DMS 273 (cell line): ENCODE data around the gene ZNF296.
A peak's percentile ranks its signal among the peaks of the same experiment; 100 is the strongest.

Experiments
- DNase-seq: peaks from one replicate; lab custom pipeline; 2025; ENCODE audit not compliant: unreplicated experiment; lab: John Stamatoyannopoulos, UW

The ZNF296 gene

GRCh38 chr19:45103508-45104319, 27.4 kb upstream of the ZNF296 start:
- peak; percentile 48 for DNase-seq

DNA sequence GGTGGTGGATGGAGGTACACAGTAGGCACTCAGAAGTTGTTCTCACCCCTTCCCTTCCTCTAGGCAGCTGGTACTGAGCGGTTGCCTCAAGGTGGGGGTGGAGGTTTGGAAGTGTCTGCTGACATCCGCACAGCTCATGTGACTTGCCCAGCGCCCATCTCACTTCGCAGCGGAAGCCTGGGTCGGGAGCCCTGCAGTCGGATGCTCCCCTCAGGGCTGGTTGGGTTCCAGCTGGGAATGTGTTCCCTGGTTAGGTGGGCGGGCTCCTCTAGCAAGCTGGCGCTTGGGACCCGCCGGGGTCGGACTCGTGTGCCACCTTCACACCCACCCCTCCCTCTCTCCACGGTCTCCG, 26.9 kb upstream of the ZNF296 start:
- no peak for DNase-seq

- DNase-seq, result no peak
Observed at GRCh38 chr19:45102481-45102880, 26.2 kb upstream of the ZNF296 start.

- DNase-seq, result no peak
Observed at GRCh38 chr19:45101806-45102205, 25.5 kb upstream of the ZNF296 start.

- no peak for DNase-seq
Observed at GRCh38 chr19:45100846-45101252, 24.6 kb upstream of the ZNF296 start.

DNA sequence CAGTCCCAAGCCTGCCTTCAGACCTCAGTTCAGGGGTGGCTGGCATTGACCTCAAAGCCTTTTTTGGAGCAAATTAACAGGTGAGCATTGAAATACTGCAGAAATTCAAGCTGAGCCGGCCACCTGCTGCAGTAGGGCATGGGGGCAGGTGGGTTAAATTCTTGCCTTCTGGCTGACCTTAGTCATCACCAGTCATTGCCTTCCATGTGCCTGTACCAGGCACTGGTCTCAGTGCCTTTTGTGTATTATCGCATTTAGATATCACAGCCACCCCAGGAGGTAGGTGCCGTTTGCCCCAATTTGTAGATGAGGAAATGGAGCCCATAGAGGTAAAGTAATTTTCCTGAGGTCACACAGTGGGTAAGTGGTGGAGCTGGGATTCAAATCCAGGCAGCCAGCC, 23.9 kb upstream of the ZNF296 start:
- DNase-seq, result no peak

DNA sequence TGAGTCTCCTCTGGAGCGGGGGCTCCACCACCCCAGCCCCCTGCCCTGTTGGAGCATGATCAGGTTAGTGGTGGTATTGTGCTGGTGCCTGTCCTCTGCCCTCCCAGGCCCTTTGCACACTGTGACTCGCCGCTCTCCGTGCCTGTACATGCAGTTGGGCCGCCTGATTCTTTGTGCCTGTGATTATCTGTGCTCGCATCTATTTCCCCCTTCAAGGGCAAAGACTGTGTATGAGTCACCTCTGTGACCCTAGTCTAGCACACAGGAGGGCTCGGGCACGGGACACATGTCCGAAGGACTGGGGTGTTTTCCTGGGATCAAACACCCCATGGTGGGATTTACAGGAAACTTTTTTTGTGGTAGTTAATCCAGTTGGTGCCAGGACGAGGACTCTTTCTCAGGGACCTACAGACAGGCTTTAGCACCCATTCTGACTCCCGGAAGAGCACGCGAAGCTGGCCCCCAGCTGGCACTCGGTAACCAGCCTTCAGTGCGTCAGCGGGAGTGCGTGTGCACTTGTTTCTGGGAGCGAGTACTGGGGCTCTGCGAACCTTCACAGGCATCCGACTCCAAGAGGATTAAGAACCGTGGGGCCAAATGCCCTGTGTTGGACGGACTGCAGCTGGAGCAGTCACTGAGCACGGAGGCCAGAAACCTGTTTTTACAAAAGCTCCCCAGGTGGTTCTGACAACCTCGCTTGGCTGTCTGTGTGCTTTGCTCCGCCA, 23.4 kb upstream of the ZNF296 start:
- DNase-seq, result no peak

DNA sequence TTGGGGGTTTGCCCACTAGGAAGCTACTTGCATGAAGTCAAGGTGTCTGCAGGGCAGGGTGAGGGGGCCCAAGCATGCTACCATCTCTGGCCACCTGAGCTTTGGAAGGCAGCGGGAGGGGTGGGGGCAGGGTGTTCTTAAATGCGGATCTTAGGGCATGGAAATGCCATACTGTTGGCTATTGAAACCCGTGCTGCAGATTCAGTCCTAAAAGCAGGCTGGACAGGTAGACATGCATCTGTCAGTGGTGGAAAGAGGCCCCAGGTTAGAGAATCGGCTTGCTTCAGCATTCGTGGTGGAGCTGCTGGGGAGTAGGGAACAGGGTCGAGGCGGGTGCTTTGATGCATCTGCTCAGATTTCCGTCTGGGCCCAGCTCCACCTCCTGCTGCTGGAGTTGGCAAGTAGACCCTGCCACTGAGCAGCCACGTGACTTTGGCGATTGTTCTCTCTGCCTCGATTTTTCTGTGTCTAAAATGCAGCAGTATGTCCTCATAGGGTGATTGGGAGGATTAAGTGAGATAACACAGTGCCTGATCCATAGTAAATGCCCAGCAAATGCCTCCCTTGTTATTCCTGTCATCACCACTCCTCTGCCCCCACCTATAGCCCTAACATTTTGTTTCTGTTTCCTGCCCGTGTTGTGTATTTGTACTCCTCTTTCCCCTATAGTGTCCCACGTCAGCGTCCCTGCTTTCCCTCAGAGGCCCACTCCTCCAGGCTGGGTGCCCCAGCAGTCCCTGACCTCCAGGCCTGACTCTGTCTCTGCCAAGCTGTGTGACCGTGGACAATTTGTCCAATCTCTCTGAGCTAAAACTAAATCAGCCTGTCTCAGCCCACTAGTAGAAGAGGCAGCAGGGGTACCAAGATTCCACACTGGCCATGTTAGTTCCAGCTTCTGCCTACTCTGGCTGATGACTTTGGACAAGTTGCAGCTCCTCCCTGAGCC, 22.5 kb upstream of the ZNF296 start:
- DNase-seq, result peak; percentile 79

DNA sequence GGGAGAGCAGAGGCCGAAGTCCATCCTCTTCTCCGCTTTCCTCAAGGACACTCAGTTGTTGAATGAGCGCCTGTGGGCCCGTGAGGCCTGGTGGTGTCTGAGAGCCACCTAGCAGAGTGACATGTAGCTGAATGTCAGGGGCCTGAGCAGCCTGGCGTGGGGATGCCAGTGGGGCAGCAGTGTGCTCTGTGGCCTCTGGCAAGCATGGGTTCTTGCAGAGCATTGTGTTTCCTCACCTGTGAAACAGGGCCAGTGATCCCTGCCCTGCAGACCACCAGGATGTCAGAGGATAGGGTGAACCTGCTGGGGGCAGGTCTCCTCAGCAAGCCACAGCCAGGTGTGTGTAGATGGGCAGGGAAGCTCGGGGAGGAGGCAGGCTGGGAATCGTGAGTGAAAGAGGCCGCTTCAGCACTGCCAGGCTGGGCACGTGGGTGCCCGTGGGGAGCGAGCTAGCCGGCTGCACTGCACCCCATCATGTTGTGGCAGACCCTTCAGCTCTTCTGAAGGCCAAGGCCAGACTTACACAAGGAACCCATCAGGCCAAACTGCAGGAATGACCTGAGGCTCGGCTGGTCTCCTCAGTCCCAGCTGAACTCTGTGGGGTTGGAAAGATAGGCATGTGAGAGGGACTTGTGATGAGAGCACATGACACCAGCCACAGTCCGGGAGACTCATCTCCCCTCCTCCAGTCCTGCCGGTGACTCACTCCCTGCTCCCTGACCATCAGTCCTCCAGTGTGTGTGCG, 21.7 kb upstream of the ZNF296 start:
- peak; percentile 54 for DNase-seq

GRCh38 chr19:45097450-45097775, 21.1 kb upstream of the ZNF296 start:
- DNase-seq, result no peak

- no peak for DNase-seq
Observed at GRCh38 chr19:45096700-45097099, 20.4 kb upstream of the ZNF296 start.

DNA sequence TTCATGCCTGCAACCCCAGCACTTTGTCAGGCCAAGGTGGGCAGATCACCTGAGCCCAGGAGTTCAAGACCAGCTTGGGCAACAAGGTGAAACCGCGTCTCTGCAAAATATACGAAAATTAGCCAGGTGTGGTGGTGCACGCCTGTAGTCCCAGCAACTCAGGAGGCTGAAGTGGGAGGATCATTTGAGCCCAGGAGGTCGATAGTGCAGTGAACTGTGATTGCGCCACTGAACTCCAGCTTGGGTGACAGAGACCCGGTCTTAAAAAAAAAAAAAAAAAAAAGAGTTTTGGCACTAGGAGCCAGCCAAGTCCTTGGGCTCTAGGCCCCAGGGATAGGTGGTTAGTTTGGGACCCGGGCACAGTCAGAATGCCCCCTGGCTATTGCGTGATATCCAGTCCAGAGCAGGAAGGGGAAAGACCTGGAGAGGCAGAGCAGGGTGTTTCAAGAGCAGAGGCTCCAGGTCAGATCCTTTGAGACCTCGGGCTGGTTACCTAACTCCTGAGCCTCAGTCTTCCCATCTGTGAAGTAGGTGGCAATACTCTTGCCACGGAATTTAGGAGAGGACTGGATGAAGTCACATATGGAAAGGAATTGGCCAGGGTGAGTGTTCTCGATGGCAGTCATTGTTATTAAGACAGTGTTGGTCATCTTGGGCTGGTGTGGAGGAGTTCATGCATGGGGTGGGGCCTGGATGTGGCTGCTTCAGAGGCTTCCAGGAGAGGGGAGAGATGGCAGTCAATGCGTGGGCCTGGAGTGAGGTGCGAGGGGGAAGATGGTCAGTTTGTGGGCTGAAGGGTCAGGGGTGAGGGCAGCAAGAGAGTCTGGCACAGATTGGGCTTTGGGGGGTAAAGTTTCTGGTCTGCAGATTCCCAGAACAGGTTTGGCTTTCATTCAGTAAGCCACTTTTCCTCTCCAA, 19.5 kb upstream of the ZNF296 start:
- no peak for DNase-seq

DNA sequence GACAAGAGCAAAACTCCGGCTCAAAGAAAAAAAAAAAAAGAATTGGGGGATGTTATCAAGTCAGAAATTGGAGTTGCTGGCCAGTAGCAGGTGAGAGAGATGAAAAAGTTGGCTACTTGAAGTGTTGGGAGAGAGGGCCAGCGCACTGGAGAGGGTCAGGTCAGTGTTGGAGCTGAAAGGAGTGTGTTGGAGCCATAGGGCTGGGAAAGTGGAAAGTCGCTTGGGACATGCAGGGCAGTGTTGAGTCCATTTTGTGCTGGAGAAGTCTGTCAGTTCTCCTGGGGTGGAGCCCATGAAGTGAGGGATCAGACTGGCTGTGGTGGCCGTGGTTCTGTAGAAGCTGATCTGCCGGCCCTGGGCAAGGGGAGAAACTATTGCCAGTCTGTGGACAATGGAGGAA, 18.4 kb upstream of the ZNF296 start:
- no peak for DNase-seq

DNA sequence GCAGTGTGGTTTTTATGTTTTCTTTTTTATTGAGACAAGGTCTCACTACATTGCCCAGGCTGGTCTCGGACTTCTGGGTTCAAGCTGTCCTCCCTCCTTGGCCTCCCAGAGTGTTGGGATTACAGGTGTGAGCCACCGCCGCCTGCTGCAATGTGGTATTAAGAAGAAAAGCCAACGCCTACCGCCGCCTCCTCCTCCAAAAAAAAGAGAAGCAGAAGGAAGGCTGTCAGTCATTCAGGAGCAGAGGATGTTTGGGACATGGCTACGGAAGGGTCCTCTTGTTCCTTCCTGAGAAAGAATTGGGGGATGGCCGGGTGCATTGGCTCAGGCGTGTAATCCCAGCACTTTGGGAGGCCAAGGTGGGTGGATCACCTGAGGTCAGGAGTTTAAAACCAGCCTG, 17.9 kb upstream of the ZNF296 start:
- DNase-seq, result no peak

GRCh38 chr19:45092747-45093678, 16.7 kb upstream of the ZNF296 start, which contains the start of gene PPP1R37:
Gene PPP1R37 (plus strand): TSS chr19:45093179. CDS start chr19:45093326, 147 bp downstream.
- DNase-seq, result peak; percentile 99

- peak; percentile 100 for DNase-seq
Observed at GRCh38 chr19:45091031-45091923, 15.0 kb upstream of the ZNF296 start.

- DNase-seq, result no peak
Observed at GRCh38 chr19:45090606-45091005, 14.3 kb upstream of the ZNF296 start.

- DNase-seq, result no peak
Observed at GRCh38 chr19:45090034-45090433, 13.8 kb upstream of the ZNF296 start.
